ENCODE measurements around the gene TTC21A. TPM values are rescaled to one million over a fixed set of nuclear protein-coding genes. Genes with fewer than 3 reads are reported as not detected.

TTC21A gene
- total RNA-seq, 1 experiment from 2014 or later: 1.7 TPM

- H3K9me3 ChIP-seq (ENCODE audit: control insufficient read depth, low read depth, low read length): no peaks in the 10 kb centered on the region
- H3K9me3 Mint-ChIP-seq: no peaks in the 10 kb centered on the region
- H3K4me2 ChIP-seq (ENCODE audit: insufficient read depth, insufficient read length, low read length): no peak overlapping the region
- no peak overlapping the region for H2AFZ ChIP-seq (ENCODE audit: low read length)
- no peaks in the 10 kb centered on the region for H3K23me2 ChIP-seq (ENCODE audit: insufficient read length, low read depth, low read length, poor library complexity, severe bottlenecking)
- H3K18ac ChIP-seq (ENCODE audit: insufficient read length, low read depth, low read length): no peak overlapping the region
- TF ChIP-seq CTCF (conservative IDR thresholded peaks at IDR 0.05): no peak
- no peak overlapping the region for H3K4ac ChIP-seq (ENCODE audit: low read depth, low read length)
- H3K27me3 Mint-ChIP-seq (ENCODE audit: low read depth): no peaks in the 10 kb centered on the region
- no CpG with 5 or more reads among the region's 3 CpGs for WGBS (ENCODE audit: extremely low coverage, insufficient read length, low lambda C conversion rate)
- no peak overlapping the region for H3K27ac ChIP-seq (ENCODE audit: insufficient read length, low read depth, low read length)
- H3K36me3 Mint-ChIP-seq (ENCODE audit: insufficient read depth in 1 of 3, low read depth in 3 of 3): peaks cover 8 to 39% (median 37%) of the 10 kb centered on the region in 3 experiments; a peak in 5 of 7 replicates
- H3K23ac ChIP-seq (ENCODE audit: insufficient read length, low read depth, low read length): no peak overlapping the region
- no peaks in the 10 kb centered on the region for H3K79me2 ChIP-seq (ENCODE audit: insufficient read depth, low read length)
- H2BK12ac ChIP-seq (ENCODE audit: insufficient read length, low read depth, low read length): no peak overlapping the region
- H3T11ph ChIP-seq (ENCODE audit: low read length): no peak overlapping the region
- H3K56ac ChIP-seq (ENCODE audit: insufficient read length, low read depth, low read length): no peak overlapping the region
- H3K4me3 Mint-ChIP-seq: no peak overlapping the region
- peaks cover 4% of the 10 kb centered on the region for H3K79me1 ChIP-seq (ENCODE audit: insufficient read depth, low read depth, low read length, poor library complexity, severe bottlenecking)
- H3K4me1 ChIP-seq (ENCODE audit: insufficient read depth, low read length): no peaks in the 10 kb centered on the region
- H3K9ac ChIP-seq (ENCODE audit: extremely low read depth, insufficient read length, low read length): no peak overlapping the region
- no peak overlapping the region for H4K8ac ChIP-seq (replicated peaks; ENCODE audit: insufficient read length, low read depth, low read length)
- no peak overlapping the region for H3K14ac ChIP-seq (ENCODE audit: insufficient read depth, low read length)
- H4K91ac ChIP-seq (ENCODE audit: insufficient read length, low read depth, low read length): no peak overlapping the region
- no peak overlapping the region for H2BK20ac ChIP-seq (ENCODE audit: low read depth, low read length, poor library complexity, severe bottlenecking)
- H4K20me1 ChIP-seq (ENCODE audit: control insufficient read depth, insufficient read depth, insufficient read length): no peaks in the 10 kb centered on the region
- no peaks in the 10 kb centered on the region for H3K4me1 Mint-ChIP-seq
- H2BK120ac ChIP-seq (ENCODE audit: low read depth, low read length, poor library complexity, severe bottlenecking): no peak overlapping the region
- no peak overlapping the region for H2BK5ac ChIP-seq (ENCODE audit: insufficient read length, low read length)
- H3K27me3 ChIP-seq (ENCODE audit: insufficient read depth, low read length): no peaks in the 10 kb centered on the region
- no peak overlapping the region for H4K5ac ChIP-seq (ENCODE audit: insufficient read length, low read depth, low read length)
- H2AK5ac ChIP-seq (ENCODE audit: insufficient read length, low read length): no peak overlapping the region
- no peak for DNase-seq
- H3K27ac Mint-ChIP-seq: no peak overlapping the region
- H2BK15ac ChIP-seq (ENCODE audit: low read depth, low read length): no peak overlapping the region
These were observed 38.9 kb upstream of the TTC21A start for GRCh38 chr3:39068556-39068955.
